Thyroid gland (tissue), 4 donors: ENCODE measurements around the gene CPNE4. TPM values are rescaled to one million over a fixed set of nuclear protein-coding genes. Genes with fewer than 3 reads are reported as not detected.

Experiments
- DNase-seq, 2 donors: peaks; one replicate each; pipeline ENCODE4 v3.0.0-alpha.2; 2019
- H3K27ac ChIP-seq, 3 donors: fragments of 200-600 bp; sonication (generic); 1 replicate in 2 of 3; 2 replicates in 1 of 3; pipeline ENCODE4 v1.5.1; 2016 to 2019; ENCODE audit warnings: mild to moderate bottlenecking in 1 of 3, moderate library complexity in 1 of 3
- H3K27me3 ChIP-seq: fragments of 200-600 bp; sonication (generic); one replicate; pipeline ENCODE4 v1.5.1; 2019
- H3K36me3 ChIP-seq, 2 donors: fragments of 200-600 bp; sonication (generic); one replicate each; pipeline ENCODE4 v1.5.1; 2016 to 2019
- H3K4me1 ChIP-seq, 2 donors: fragments of 200-600 bp; sonication (generic); one replicate each; pipeline ENCODE4 v1.5.1; 2017 to 2019
- H3K4me3 ChIP-seq, 3 donors: fragments of 200-600 bp; sonication (generic); replicated peaks in 1 of 3; 1 replicate in 2 of 3; 2 replicates in 1 of 3; pipeline ENCODE4 v1.5.1; 2016; ENCODE audit warnings: mild to moderate bottlenecking in 1 of 3
- H3K9me3 ChIP-seq: fragments of 200-600 bp; sonication (generic); one replicate; pipeline ENCODE4 v1.5.1; 2017
- POLR2A ChIP-seq, 2 donors: fragments of 450-650 bp; IDR thresholded peaks; one replicate each; pipeline ENCODE4 v1.6.1; 2017; ENCODE audit warnings: antibody characterized with exemption in 2 of 2, mild to moderate bottlenecking in 2 of 2, moderate library complexity in 1 of 2
- WGBS, 2 donors: methylation state at CpG; one replicate each; pipeline ENCODE4 v1.1.5; 2017; 5-methylcytosine and 5-hydroxymethylcytosine counted together
- intact Hi-C: fragments of 100-400 bp; cut with DNase I; formaldehyde crosslinking; loops from one replicate; pipeline ENCODE4 v1.15.1; 2023
- microRNA-seq: library from miRNA; unstranded; fragments of <30 nt; microRNA quantifications from one replicate; pipeline ENCODE4, GENCODE V29; 2016
- small RNA-seq: library from RNA; depleted of rRNA; stranded (forward); fragments of <200 nt; gene quantifications from one replicate; pipeline ENCODE3, GENCODE V24; 2016
- total RNA-seq, 4 donors: library from RNA; depleted of rRNA; stranded (reverse); fragments of >200 nt; gene quantifications; one replicate each; pipeline ENCODE4 v1.2.3, GENCODE V29; 2016
- TF ChIP-seq, protein P1 (sequence below), 6 experiments: fragments of 200-600 bp in 3 of 6; fragments of 450-650 bp in 3 of 6; sonication (generic) in 3 of 6; IDR thresholded peaks; one replicate each; pipeline ENCODE4 v1.5.1; 2016 to 2019; ENCODE audit warnings: antibody characterized with exemption in 6 of 6, mild to moderate bottlenecking in 2 of 6, inconsistent platforms in 1 of 6, moderate library complexity in 1 of 6

CPNE4 gene
- total RNA-seq, 4 donors from 2014 or later: not detected

DNA sequence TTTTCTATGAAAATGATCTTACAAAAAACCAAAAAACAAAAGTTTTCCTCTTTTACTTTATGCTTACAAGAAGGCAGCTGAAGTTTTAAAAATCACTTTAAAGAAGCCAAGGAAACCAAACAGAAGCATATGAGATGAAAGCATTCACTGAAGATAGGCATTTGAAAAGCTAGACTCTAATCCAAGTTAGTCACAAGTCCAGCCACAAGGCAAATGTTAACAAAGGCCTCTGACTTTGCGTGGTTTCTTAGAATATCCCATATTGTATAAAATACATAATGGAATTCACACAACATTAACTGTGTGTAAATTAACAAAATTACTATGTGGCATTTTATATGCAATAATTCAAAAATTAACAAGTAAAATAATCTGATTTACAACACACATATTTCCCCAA lies 549.7 kb downstream of the CPNE4 start:
- no peak overlapping the region for H3K4me3 ChIP-seq
- H3K27ac ChIP-seq: no peak overlapping the region
- H3K9me3 ChIP-seq: no peaks in the 10 kb centered on the region
- no peak for DNase-seq
- H3K27me3 ChIP-seq: no peaks in the 10 kb centered on the region
- WGBS, 2 donors: 94 to 97% methylated on average over 1 of the region's 1 CpG
- intact Hi-C loops: no loop called here
- H3K4me1 ChIP-seq: no peaks in the 10 kb centered on the region
- TF ChIP-seq POLR2A (IDR thresholded peaks at IDR 0.05): no peak
- TF ChIP-seq, protein P1, sequence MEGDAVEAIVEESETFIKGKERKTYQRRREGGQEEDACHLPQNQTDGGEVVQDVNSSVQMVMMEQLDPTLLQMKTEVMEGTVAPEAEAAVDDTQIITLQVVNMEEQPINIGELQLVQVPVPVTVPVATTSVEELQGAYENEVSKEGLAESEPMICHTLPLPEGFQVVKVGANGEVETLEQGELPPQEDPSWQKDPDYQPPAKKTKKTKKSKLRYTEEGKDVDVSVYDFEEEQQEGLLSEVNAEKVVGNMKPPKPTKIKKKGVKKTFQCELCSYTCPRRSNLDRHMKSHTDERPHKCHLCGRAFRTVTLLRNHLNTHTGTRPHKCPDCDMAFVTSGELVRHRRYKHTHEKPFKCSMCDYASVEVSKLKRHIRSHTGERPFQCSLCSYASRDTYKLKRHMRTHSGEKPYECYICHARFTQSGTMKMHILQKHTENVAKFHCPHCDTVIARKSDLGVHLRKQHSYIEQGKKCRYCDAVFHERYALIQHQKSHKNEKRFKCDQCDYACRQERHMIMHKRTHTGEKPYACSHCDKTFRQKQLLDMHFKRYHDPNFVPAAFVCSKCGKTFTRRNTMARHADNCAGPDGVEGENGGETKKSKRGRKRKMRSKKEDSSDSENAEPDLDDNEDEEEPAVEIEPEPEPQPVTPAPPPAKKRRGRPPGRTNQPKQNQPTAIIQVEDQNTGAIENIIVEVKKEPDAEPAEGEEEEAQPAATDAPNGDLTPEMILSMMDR (IDR thresholded peaks at IDR 0.05): no peak
- H3K36me3 ChIP-seq: peaks cover 8 to 12% of the 10 kb centered on the region in 2 donors

DNA sequence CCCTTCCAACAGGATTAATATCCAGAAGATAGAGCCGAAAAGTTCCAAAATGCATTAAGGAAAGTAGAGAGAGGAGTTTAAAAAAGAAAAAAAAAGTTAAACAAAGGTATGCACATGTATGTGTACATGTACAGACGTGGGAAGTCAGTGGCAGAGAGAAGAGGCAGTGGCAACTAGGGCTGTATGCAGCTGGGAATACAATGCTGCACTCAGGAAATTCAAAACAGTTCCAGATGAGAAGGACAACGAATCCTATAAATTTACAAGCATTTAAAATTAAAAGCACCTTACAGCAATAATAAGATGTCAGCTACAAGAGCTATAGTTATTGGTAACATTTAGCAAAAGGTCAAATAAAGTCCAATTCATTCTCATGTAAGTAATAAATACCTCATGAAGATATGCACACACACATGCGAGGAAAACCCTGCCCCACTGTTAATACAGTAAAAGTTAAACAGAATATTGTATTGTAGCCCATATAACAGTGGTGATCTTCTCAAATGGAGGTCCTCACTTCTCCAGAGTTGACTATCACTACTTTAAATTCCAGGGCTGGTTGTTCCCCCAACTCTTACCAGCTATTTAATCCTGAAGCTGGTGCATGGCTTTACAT lies 550.2 kb downstream of the CPNE4 start:
- Histone ChIP-seq H3K4me1 (no peaks in the 10 kb centered on the region), H3K27me3 (no peaks in the 10 kb centered on the region), H3K4me3 (no peak overlapping the region), H3K9me3 (no peaks in the 10 kb centered on the region), H3K36me3 (peaks cover 8 to 12% of the 10 kb centered on the region in 2 donors), H3K27ac (no peak overlapping the region)
- WGBS, 2 donors: 91 to 93% methylated on average over 4 of the region's 4 CpGs
- TF ChIP-seq, protein P1 (IDR thresholded peaks at IDR 0.05): no peak
- TF ChIP-seq POLR2A (IDR thresholded peaks at IDR 0.05): no peak
- no peak for DNase-seq
- intact Hi-C loops: no loop called here

Small RNAs within 50 kb of the gene (microRNA-seq; reads per million reads assigned to microRNA genes)
- gene MIR5704: not detected

Small RNAs within 50 kb of the gene (small RNA-seq; reads per million reads assigned to genes)
- gene AC107027.2 (not detected), gene MIR5704 (not detected)
